ENCODE measurements around the gene REV1.

GRCh38 chr2:99410276-99410675 is 79.5 kb downstream of the REV1 start:
- no peak for TF ChIP-seq CTCF (IDR thresholded peaks at IDR 0.05; ENCODE audit: insufficient read depth, low read length)
- TF ChIP-seq REST (IDR thresholded peaks at IDR 0.05; ENCODE audit: insufficient replicate concordance, low read depth) = no peak
- no peak for TF ChIP-seq SPI1 (IDR thresholded peaks at IDR 0.05; ENCODE audit: borderline replicate concordance, low read depth)
- TF ChIP-seq GABPA (IDR thresholded peaks at IDR 0.05; ENCODE audit: low read depth) = no peak

All from HL-60 (cell line).